H4 (cell line): ENCODE results near the gene STIM1. TPM values are rescaled to one million over a fixed set of nuclear protein-coding genes. Genes with fewer than 3 reads are reported as not detected.
"Not testable (repeated sequence)": the region's sequence is repeated elsewhere in the genome, so short reads cannot be mapped to it uniquely, and the experiment has no call there.

ENCODE experiments used
- DNase-seq: peaks from one replicate; pipeline ENCODE4 v3.0.0-alpha.2; 2015; ENCODE audit warnings: low spot score
- total RNA-seq: library from RNA; depleted of rRNA; stranded (reverse); fragments of >200 nt; shearing (Covaris generic); gene quantifications from 2 replicates; pipeline ENCODE4 v1.2.3, GENCODE V29; 2014

STIM1 gene
- total RNA-seq, 1 experiment from 2014 or later: 22.1 TPM

GRCh38 chr11:4025967-4026324, 170.5 kb downstream of the STIM1 start:
- DNase-seq: no peak

- no peak for DNase-seq
Observed at GRCh38 chr11:4026389-4026788, 170.9 kb downstream of the STIM1 start.

- DNase-seq: no peak
Observed at GRCh38 chr11:4027746-4028145, 172.3 kb downstream of the STIM1 start.

GRCh38 chr11:4030197-4030596, 174.7 kb downstream of the STIM1 start:
- no peak for DNase-seq

- no peak for DNase-seq
Observed at GRCh38 chr11:4032097-4032496, 176.6 kb downstream of the STIM1 start.

- DNase-seq: no peak
Observed at GRCh38 chr11:4035985-4036384, 180.5 kb downstream of the STIM1 start.

GRCh38 chr11:4039011-4039410, 183.5 kb downstream of the STIM1 start:
- no peak for DNase-seq

GRCh38 chr11:4040461-4040860, 185.0 kb downstream of the STIM1 start:
- DNase-seq: no peak

- no peak for DNase-seq
Observed at GRCh38 chr11:4041731-4042391, 186.4 kb downstream of the STIM1 start.

GRCh38 chr11:4044976-4045646, 189.6 kb downstream of the STIM1 start:
- no peak for DNase-seq

GRCh38 chr11:4048340-4048739, 192.9 kb downstream of the STIM1 start:
- DNase-seq: no peak

- DNase-seq: no peak
Observed at GRCh38 chr11:4049006-4049405, 193.5 kb downstream of the STIM1 start.

- no peak for DNase-seq
Observed at GRCh38 chr11:4050138-4050537, 194.7 kb downstream of the STIM1 start.

GRCh38 chr11:4053200-4053599, 197.7 kb downstream of the STIM1 start:
- not testable (repeated sequence) for DNase-seq

- no peak for DNase-seq
Observed at GRCh38 chr11:4054643-4055042, 199.2 kb downstream of the STIM1 start.

GRCh38 chr11:4059424-4059823, 204.0 kb downstream of the STIM1 start:
- DNase-seq: no peak

GRCh38 chr11:4060182-4060923, 204.9 kb downstream of the STIM1 start:
- DNase-seq: no peak

- DNase-seq: no peak
Observed at GRCh38 chr11:4061700-4062099, 206.2 kb downstream of the STIM1 start.

- DNase-seq: no peak
Observed at GRCh38 chr11:4063348-4063747, 207.9 kb downstream of the STIM1 start.

GRCh38 chr11:4064278-4064955, 209.0 kb downstream of the STIM1 start:
- DNase-seq: no peak

- DNase-seq: no peak
Observed at GRCh38 chr11:4065086-4065485, 209.6 kb downstream of the STIM1 start.

- no peak for DNase-seq
Observed at GRCh38 chr11:4065601-4066377, 210.3 kb downstream of the STIM1 start.
